Left ventricle myocardium superior (tissue), 1 donor: ENCODE results near the gene HK1. TPM values are rescaled to one million over a fixed set of nuclear protein-coding genes. Genes with fewer than 3 reads are reported as not detected.

ENCODE experiments used
- ATAC-seq: fragments of 200-7000 bp; cut with Tn5 transposase; one replicate; pipeline ENCODE4 v1.9.1; 2020; ENCODE audit warnings: mild to moderate bottlenecking, moderate library complexity
- DNase-seq: peaks from one replicate; pipeline ENCODE4 v3.0.0-alpha.2; 2020
- intact Hi-C: fragments of 100-400 bp; cut with micrococcal nuclease; formaldehyde crosslinking; loops from one replicate; pipeline ENCODE4 v1.11.0; 2022
- long read RNA-seq: library from polyadenylated mRNA; unstranded; transcript quantifications from one replicate; pipeline ENCODE4 v2.0.0, GENCODE V29; 2021
- total RNA-seq: library from RNA; stranded (reverse); fragmentation: NEBNext Ultra II Directional; extraction: Animal tissue kit (Norgen Biotek cat#: 25700); gene quantifications from one replicate; pipeline ENCODE4 v1.2.1, GENCODE V29; 2021
- donor health status: DM: no; HTN: yes; CAD: no; lungs with severe emphysema.

The HK1 gene
- total RNA-seq: 210 TPM
- long read RNA-seq, transcript HK1-202 (18 exons, 3,605 nt): major isoform, 621 of 752 reads
- long read RNA-seq, partial matches to known transcripts: 109 of 752 reads
- long read RNA-seq, other reads (novel, unspliced or antisense): 20 of 752 reads

- ATAC-seq: peak; percentile 33
- DNase-seq: peak; percentile 41
- intact Hi-C loops: no loop called here
Measured at GRCh38 chr10:69278446-69278963, at the start of gene HK1. HK1 (plus strand) TSS chr10:69278496.

- no peak for DNase-seq
- intact Hi-C loops: no loop called here
- ATAC-seq: no peak
Measured at GRCh38 chr10:69229616-69229916, 48.7 kb upstream of the HK1 start.

DNA sequence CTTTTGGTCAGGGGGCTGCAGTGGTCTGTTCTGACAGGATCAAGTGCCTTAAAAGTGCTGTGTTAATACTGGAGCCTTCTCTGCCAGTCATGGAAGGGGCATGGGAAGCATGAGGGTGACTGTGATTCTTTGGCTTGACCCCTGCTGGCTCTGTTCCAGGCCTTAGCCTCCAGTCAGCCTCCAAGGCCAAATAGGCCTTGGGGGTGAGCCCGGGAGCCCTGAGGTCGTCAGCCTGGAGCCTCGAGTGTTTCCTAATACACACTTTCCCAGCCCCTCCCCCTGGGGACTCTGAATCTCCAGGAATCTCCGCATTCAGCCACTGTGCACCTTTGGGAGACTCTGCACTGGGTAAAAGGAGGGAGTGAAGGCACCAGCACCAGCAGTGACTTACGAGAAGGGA lies 48.2 kb upstream of the HK1 start:
- intact Hi-C loops: no loop called here
- DNase-seq (no peak), ATAC-seq (no peak)

GRCh38 chr10:69232252-69232651 lies 46.0 kb upstream of the HK1 start:
- ATAC-seq (no peak), DNase-seq (no peak)
- intact Hi-C loops: no loop called here

DNA sequence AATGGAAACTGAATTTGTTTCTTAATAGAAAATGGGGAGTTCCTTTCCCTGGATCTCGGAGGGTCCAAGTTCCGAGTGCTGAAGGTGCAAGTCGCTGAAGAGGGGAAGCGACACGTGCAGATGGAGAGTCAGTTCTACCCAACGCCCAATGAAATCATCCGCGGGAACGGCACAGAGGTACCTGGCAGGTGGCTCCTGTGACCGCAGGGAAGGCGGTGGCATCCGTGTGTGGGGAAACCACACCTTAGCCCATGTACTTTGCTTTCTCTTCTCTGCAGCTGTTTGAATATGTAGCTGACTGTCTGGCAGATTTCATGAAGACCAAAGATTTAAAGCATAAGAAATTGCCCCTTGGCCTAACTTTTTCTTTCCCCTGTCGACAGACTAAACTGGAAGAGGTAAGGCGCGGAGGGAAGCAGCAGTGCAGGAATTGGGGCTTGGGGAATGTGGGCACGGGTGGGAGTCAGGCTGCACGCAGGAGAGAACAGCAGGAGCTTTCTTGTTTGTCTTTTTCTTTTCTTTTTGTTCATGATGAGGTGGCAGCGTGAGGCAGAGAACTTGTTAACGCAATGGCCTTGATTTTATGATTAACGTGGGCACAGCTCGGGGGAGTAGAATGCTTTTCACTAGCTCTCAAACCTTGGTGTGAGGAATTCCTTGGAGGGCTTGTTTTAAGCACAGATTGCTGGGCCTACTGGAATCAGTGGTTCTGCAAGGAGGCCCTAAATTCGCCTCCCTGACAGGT lies 45.4 kb upstream of the HK1 start:
- ATAC-seq (no peak), DNase-seq (no peak)
- intact Hi-C loops: no loop called here

DNA sequence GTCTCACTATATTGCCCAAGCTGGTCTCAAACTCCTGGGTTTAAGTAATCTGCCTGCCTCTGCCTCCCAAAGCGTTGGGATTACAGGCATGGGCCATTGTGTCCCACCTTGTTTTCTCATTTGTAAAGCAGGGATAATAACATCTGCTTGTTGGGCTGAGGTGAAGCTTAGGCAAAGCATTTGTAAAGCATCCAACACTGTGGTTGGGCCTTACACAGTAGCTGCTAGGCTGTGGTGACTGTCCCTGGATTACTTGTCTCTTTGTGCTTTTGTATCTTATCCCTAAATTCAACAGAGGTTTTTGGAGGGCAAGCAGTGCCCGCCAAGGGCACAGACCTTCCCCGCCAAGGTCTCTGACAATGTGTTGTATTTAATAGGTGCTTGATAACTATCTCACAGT lies 43.8 kb upstream of the HK1 start:
- DNase-seq (no peak), ATAC-seq (no peak)
- intact Hi-C loops: no loop called here

DNA sequence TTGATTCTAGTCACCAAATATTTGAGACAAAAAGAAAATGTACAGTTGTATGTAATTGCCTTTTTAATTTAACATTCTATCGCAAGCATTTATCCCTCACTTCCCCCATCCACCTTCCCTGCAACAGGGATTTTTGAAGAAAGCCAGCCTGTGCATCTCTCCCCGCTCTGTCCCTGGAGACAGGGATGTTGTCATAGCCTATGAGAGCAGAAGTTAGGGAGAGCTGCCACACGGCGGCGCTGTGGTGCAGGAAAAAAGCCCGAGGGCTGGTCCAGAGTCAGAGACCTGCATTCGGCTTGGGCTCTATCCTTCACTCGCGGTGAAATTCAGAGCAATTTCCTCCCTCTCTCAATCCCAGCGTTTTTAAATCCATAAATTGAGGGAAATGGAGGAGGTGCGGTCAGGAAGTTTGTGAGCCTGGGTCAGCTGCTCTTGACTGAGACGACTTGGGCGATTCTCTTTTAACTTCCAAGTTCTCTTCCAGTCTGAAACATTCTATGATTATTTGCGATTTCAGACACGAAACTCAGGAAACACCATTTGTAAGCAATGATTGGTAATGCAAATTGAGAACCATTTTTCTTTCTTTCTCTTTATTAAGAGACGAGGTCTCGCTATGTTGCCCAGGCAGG lies 40.7 kb upstream of the HK1 start:
- peak; percentile 93 for DNase-seq
- peak; percentile 99 for ATAC-seq
- intact Hi-C loops: loop anchor here (5.0 kb wide), 1 partner anchor 155 kb away; no protein-coding TSS in a partner anchor

- ATAC-seq (no peak), DNase-seq (no peak)
- intact Hi-C loops: loop anchor here (5.0 kb wide), 1 partner anchor 153 kb away; no protein-coding TSS in a partner anchor
Measured at GRCh38 chr10:69239136-69239535, 39.2 kb upstream of the HK1 start.

DNA sequence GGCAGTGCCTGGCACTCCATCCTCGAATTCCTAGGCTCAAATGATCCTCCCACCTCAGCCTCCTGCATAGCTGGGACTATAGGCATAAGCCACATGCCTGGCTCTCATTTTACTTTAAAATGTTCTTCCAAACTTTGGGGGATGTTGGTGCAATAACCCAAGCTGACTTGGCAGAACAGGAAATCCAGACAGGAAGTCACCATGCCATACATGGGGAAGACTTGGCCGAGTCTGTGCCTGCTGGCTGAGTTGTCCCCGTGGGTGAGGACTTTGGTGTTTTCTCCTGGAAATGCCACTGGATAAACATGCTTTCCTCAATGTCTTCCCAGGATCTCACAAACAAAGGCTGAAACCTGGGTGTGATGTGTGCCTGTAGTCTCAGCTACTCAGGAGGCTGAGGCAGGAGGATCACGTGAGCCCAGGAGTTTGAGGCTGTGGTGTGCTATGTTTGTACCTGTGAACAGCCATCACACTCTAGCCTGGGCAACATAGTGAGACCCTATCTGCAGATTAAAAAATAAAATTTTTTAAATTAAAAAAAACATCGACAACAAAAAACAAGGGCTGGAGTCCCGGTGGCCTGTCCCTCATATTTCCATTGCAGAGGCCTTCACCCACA lies 38.4 kb upstream of the HK1 start:
- DNase-seq (no peak), ATAC-seq (no peak)
- intact Hi-C loops: loop anchor here (5.0 kb wide), 1 partner anchor 152 kb away; no protein-coding TSS in a partner anchor

DNA sequence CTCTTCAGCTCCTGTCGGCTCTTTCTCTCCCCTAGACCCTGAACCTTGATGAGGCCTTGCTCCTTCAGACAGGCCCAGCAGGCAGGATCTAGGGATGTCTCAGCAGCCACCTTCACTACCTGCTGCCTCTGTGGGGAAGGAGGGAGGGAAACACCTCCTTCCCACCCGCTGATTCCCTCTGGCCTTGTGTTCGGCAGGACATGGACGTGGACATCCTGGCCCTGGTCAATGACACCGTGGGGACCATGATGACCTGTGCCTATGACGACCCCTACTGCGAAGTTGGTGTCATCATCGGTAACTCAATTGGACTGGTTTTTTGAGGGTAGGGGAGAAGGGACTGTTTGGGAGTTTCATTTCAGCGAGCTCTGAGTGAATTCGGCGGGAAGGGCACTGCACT lies 37.8 kb upstream of the HK1 start:
- no peak for ATAC-seq
- intact Hi-C loops: no loop called here

GRCh38 chr10:69241575-69241974 lies 36.7 kb upstream of the HK1 start:
- intact Hi-C loops: no loop called here
- DNase-seq: no peak
- no peak for ATAC-seq

More for the DNA sequence above, 37.8 kb upstream of the HK1 start:
- no peak for DNase-seq

- no peak for DNase-seq
- intact Hi-C loops: no loop called here
- ATAC-seq: no peak
Measured at GRCh38 chr10:69242040-69242851, 36.0 kb upstream of the HK1 start.

DNA sequence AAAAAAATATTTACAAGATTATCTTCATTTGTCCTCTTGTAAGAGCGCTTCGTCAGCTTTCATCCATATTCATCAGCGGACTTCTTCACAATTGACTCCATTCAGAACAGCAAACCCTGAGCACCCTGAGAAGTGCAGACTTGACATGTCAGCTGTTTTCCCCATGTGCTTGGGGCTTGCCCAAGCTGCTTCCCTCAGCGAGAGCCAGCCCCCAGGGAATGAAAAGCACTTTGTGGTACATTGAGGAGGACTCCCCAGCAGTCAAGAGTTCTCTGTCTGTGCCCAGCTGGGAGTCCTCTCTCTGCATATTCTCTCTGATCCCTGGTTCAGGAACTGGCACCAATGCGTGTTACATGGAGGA lies 35.5 kb upstream of the HK1 start:
- DNase-seq (no peak), ATAC-seq (no peak)
- intact Hi-C loops: no loop called here

- ATAC-seq: no peak
- intact Hi-C loops: no loop called here
- DNase-seq: no peak
Measured at GRCh38 chr10:69243817-69244216, 34.5 kb upstream of the HK1 start.

GRCh38 chr10:69246036-69246435 lies 32.3 kb upstream of the HK1 start:
- intact Hi-C loops: no loop called here
- DNase-seq: no peak
- no peak for ATAC-seq

GRCh38 chr10:69246581-69247312 lies 31.5 kb upstream of the HK1 start:
- intact Hi-C loops: no loop called here
- DNase-seq (no peak), ATAC-seq (no peak)

DNA sequence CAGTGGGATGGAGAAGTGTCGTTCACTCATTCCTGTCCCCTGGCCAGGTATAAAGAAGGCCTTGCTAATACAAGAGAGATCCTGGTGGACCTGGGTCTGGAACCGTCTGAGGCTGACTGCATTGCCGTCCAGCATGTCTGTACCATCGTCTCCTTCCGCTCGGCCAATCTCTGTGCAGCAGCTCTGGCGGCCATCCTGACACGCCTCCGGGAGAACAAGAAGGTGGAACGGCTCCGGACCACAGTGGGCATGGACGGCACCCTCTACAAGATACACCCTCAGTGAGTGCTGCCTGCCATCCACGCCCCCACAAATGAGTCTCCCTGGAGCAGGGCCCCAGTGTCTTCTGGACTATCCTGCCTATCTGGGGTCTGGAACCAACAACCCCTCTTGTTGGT lies 31.0 kb upstream of the HK1 start:
- intact Hi-C loops: no loop called here
- no peak for DNase-seq

DNA sequence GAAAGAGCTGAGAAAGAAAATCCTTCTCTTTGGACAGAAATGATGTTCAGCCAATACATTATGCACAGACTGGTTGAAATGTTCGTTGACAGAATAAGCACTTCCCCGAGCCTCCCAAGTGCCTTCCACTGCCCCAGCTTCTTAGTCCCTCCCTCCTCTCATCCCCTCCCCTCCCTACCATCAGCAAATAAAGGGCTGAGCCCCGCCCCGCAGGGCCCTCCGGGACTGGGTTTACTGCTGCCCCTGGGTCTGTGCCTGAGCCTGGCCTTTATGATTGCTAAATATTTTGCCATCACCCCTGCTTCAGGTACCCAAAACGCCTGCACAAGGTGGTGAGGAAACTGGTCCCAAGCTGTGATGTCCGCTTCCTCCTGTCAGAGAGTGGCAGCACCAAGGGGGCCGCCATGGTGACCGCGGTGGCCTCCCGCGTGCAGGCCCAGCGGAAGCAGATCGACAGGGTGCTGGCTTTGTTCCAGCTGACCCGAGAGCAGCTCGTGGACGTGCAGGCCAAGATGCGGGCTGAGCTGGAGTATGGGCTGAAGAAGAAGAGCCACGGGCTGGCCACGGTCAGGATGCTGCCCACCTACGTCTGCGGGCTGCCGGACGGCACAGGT lies 30.1 kb upstream of the HK1 start:
- no peak for ATAC-seq
- no peak for DNase-seq
- intact Hi-C loops: no loop called here

More for the DNA sequence above, 31.0 kb upstream of the HK1 start:
- no peak for ATAC-seq
